SK-N-MC (cell line): ENCODE measurements around the gene LRMDA.

ENCODE experiments used
- EZH2 ChIP-seq: fragments of 200-600 bp; sonication (generic); IDR thresholded peaks from one replicate; pipeline ENCODE4 v1.6.1; 2017; ENCODE audit warnings: antibody characterized with exemption
- FOXP2 ChIP-seq: optimal IDR thresholded peaks from 2 replicates; pipeline ENCODE3; 2011; ENCODE audit warnings: mild to moderate bottlenecking, moderate library complexity; ENCODE audit not compliant: insufficient read depth; ENCODE audit errors: extremely low read length, control extremely low read depth
- POLR2AphosphoS5 ChIP-seq: IDR thresholded peaks from 2 replicates; pipeline ENCODE4 v1.6.1; 2012; ENCODE audit warnings: mild to moderate bottlenecking, low read depth, low read length, borderline replicate concordance

GRCh38 chr10:75651417-75651816 lies 220.0 kb downstream of the LRMDA start:
- no peak for TF ChIP-seq POLR2AphosphoS5
- no peak for TF ChIP-seq EZH2
- TF ChIP-seq FOXP2, result no peak
